A673 (cell line): ENCODE measurements around the gene SNAP91. TPM values are rescaled to one million over a fixed set of nuclear protein-coding genes. Genes with fewer than 3 reads are reported as not detected.

Source experiments
- BruUV-seq: library from RNA; stranded (reverse); fragments of 400-500 nt; replicated peaks from 2 replicates; lab custom pipeline; 2021; lab: Mats Ljungman, UMichigan
- CTCF ChIA-PET: fragments of 300-600 bp; sonication (Branson Sonifier 250); formaldehyde crosslinking; loops from one replicate; lab custom pipeline; 2022; ENCODE audit warnings: antibody characterized with exemption; lab: Charles Lee
- POLR2A ChIA-PET: fragments of 300-600 bp; sonication (Branson Sonifier 250); formaldehyde crosslinking; loops from one replicate; lab custom pipeline; 2022; ENCODE audit warnings: antibody characterized with exemption; ENCODE audit not compliant: low non-redundant PET; lab: Charles Lee
- DNase-seq: peaks from one replicate; pipeline ENCODE4 v3.0.0-alpha.2; 2015; ENCODE audit warnings: low spot score
- H3K27ac ChIP-seq: fragments of 200-600 bp; sonication (generic); 2 replicates; pipeline ENCODE4 v1.5.1; 2016; ENCODE audit warnings: mixed run types, low read depth, mild to moderate bottlenecking, mixed read lengths, antibody characterized with exemption, low read length; ENCODE audit not compliant: poor library complexity, severe bottlenecking
- H3K27me3 ChIP-seq: fragments of 200-600 bp; sonication (generic); replicated peaks from 2 replicates; pipeline ENCODE4 v1.6.1; 2017; ENCODE audit warnings: mixed run types, low read depth, mild to moderate bottlenecking, mixed read lengths, antibody characterized with exemption, low read length; ENCODE audit not compliant: insufficient read depth, poor library complexity
- H3K36me3 ChIP-seq: fragments of 200-600 bp; sonication (generic); 2 replicates; pipeline ENCODE4 v1.6.1; 2016; ENCODE audit warnings: mixed run types, mild to moderate bottlenecking, mixed read lengths, antibody characterized with exemption, low read length; ENCODE audit not compliant: insufficient read depth, poor library complexity, severe bottlenecking
- H3K4me1 ChIP-seq: fragments of 200-600 bp; sonication (generic); 2 replicates; pipeline ENCODE4 v1.6.1; 2017; ENCODE audit warnings: mixed run types, mild to moderate bottlenecking, mixed read lengths, antibody characterized with exemption, low read length; ENCODE audit not compliant: insufficient read depth, poor library complexity, severe bottlenecking
- H3K4me3 ChIP-seq: fragments of 200-600 bp; sonication (generic); 2 replicates; pipeline ENCODE4 v1.5.1; 2016; ENCODE audit warnings: low read depth, mixed run types, mild to moderate bottlenecking, mixed read lengths, low read length; ENCODE audit not compliant: poor library complexity, severe bottlenecking
- H3K9me3 ChIP-seq: fragments of 200-600 bp; sonication (generic); 2 replicates; pipeline ENCODE4 v1.6.1; 2016; ENCODE audit warnings: mixed run types, low read depth, mild to moderate bottlenecking, mixed read lengths, antibody characterized with exemption, low read length; ENCODE audit not compliant: poor library complexity, severe bottlenecking
- CTCF ChIP-seq: fragments of 300-800, 200-600 bp; sonication (generic); conservative IDR thresholded peaks from 2 replicates; pipeline ENCODE4 v1.5.1; 2017; ENCODE audit warnings: low read depth, mild to moderate bottlenecking, antibody characterized with exemption, low read length, moderate library complexity, mixed read lengths
- EZH2 ChIP-seq: fragments of 200-600 bp; sonication (generic); IDR thresholded peaks from 2 replicates; pipeline ENCODE4 v1.6.1; 2017; ENCODE audit warnings: borderline replicate concordance, low read depth, mild to moderate bottlenecking, mixed read lengths, antibody characterized with exemption, low read length; ENCODE audit not compliant: poor library complexity, severe bottlenecking
- intact Hi-C: fragments of 100-400 bp; cut with micrococcal nuclease; formaldehyde crosslinking; loops from one replicate; pipeline ENCODE4 v1.10.0; 2022; ENCODE audit not compliant: unreplicated experiment
- total RNA-seq: library from RNA; stranded (reverse); gene quantifications from 2 replicates; pipeline ENCODE4 v1.2.3, GENCODE V29; 2021

The SNAP91 gene
- total RNA-seq, 1 experiment from 2014 or later, result 0.62 TPM

DNA sequence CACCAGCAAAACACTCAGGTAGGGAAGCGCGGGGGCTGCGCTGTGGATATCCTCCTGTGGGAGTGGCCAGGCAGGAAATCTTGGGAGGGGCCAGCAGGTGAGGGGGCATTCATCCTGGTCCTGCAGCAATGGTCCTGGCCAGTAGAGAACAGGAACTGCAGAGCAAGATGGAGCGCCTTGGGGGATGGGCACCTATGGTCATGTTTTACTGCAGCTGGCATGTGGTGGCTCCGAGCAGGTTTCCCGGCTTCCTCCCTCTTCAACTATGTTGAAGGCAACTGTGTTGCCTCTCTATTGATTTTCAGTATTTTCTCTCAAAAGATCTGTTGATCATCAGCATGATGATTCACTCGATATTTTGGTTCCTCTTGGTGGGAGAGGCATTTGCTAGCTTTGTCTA, 70.9 kb downstream of the SNAP91 start:
- H3K36me3 ChIP-seq, result no peaks in the 10 kb centered on the region
- H3K4me3 ChIP-seq, result no peak overlapping the region
- H3K4me1 ChIP-seq, result no peaks in the 10 kb centered on the region
- H3K9me3 ChIP-seq, result no peaks in the 10 kb centered on the region
- intact Hi-C loops, result no loop called here
- DNase-seq, result no peak
- CTCF ChIA-PET, result no interaction called here
- peaks cover 4% of the 10 kb centered on the region for H3K27me3 ChIP-seq
- no peak for TF ChIP-seq CTCF
- TF ChIP-seq EZH2, result no peak
- POLR2A ChIA-PET, result no interaction called here
- H3K27ac ChIP-seq, result no peak overlapping the region
- no TSS peak for BruUV-seq

- no peak overlapping the region for H3K4me3 ChIP-seq
- no peaks in the 10 kb centered on the region for H3K9me3 ChIP-seq
- TF ChIP-seq CTCF (no peak), EZH2 (no peak)
- no peaks in the 10 kb centered on the region for H3K36me3 ChIP-seq
- no peaks in the 10 kb centered on the region for H3K4me1 ChIP-seq
- peaks cover 4% of the 10 kb centered on the region for H3K27me3 ChIP-seq
- intact Hi-C loops, result no loop called here
- no peak for DNase-seq
- H3K27ac ChIP-seq, result no peak overlapping the region
- CTCF ChIA-PET, result no interaction called here
- POLR2A ChIA-PET, result no interaction called here
- BruUV-seq, result no TSS peak
Observed at GRCh38 chr6:83636800-83637199, 72.1 kb downstream of the SNAP91 start.

- no peaks in the 10 kb centered on the region for H3K27me3 ChIP-seq
- no peak for TF ChIP-seq CTCF
- no peak for TF ChIP-seq EZH2
- H3K36me3 ChIP-seq, result no peaks in the 10 kb centered on the region
- H3K9me3 ChIP-seq, result no peaks in the 10 kb centered on the region
- no peak for DNase-seq
- BruUV-seq, result no TSS peak
- no peak overlapping the region for H3K27ac ChIP-seq
- H3K4me1 ChIP-seq, result no peaks in the 10 kb centered on the region
- ChIA-PET CTCF (no interaction called here), POLR2A (no interaction called here)
- no peak overlapping the region for H3K4me3 ChIP-seq
- intact Hi-C loops, result no loop called here
Observed at GRCh38 chr6:83633609-83634008, 75.3 kb downstream of the SNAP91 start.
